ENCODE data around the gene PLAGL2. TPM values are rescaled to one million over a fixed set of nuclear protein-coding genes. Genes with fewer than 3 reads are reported as not detected.

PLAGL2 gene
- total RNA-seq, 1 experiment from 2014 or later = 44.4 TPM

GRCh38 chr20:32179934-32180333 lies 27.6 kb downstream of the PLAGL2 start:
- no peak overlapping the region for H4K91ac ChIP-seq (ENCODE audit: insufficient read length, low read depth, low read length)
- H3K4ac ChIP-seq (ENCODE audit: low read depth, low read length) = no peak overlapping the region
- no peak overlapping the region for H4K8ac ChIP-seq (replicated peaks; ENCODE audit: insufficient read length, low read depth, low read length)
- no peak overlapping the region for H2AFZ ChIP-seq (ENCODE audit: low read length)
- H3K27ac ChIP-seq (ENCODE audit: insufficient read length, low read depth, low read length) = no peak overlapping the region
- H3K79me1 ChIP-seq (ENCODE audit: insufficient read depth, low read depth, low read length, poor library complexity, severe bottlenecking) = no peaks in the 10 kb centered on the region
- no peak overlapping the region for H2BK15ac ChIP-seq (ENCODE audit: low read depth, low read length)
- H3K4me1 Mint-ChIP-seq = 0 out of 4 replicates have a peak, but pooled peaks cover 0 to 2% of the 10 kb centered on the region in 2 experiments
- H3K4me3 Mint-ChIP-seq = no peak overlapping the region
- no peak overlapping the region for H3K23ac ChIP-seq (ENCODE audit: insufficient read length, low read depth, low read length)
- WGBS (ENCODE audit: extremely low coverage, insufficient read length, low lambda C conversion rate) = no CpG with 5 or more reads among the region's 4 CpGs
- no peaks in the 10 kb centered on the region for H3K23me2 ChIP-seq (ENCODE audit: insufficient read length, low read depth, low read length, poor library complexity, severe bottlenecking)
- H2AK5ac ChIP-seq (ENCODE audit: insufficient read length, low read length) = no peak overlapping the region
- no peak overlapping the region for H3K56ac ChIP-seq (ENCODE audit: insufficient read length, low read depth, low read length)
- no peaks in the 10 kb centered on the region for H3K27me3 ChIP-seq (ENCODE audit: insufficient read depth, low read length)
- H2BK5ac ChIP-seq (ENCODE audit: insufficient read length, low read length) = no peak overlapping the region
- DNase-seq = no peak
- no peaks in the 10 kb centered on the region for H3K9me3 ChIP-seq (ENCODE audit: control insufficient read depth, low read depth, low read length)
- peaks cover 6 to 9% of the 10 kb centered on the region in 2 experiments for H3K9me3 Mint-ChIP-seq
- no peak overlapping the region for H3T11ph ChIP-seq (ENCODE audit: low read length)
- H3K4me1 ChIP-seq (ENCODE audit: insufficient read depth, low read length) = no peaks in the 10 kb centered on the region
- TF ChIP-seq CTCF (conservative IDR thresholded peaks at IDR 0.05) = no peak
- no peaks in the 10 kb centered on the region for H4K20me1 ChIP-seq (ENCODE audit: control insufficient read depth, insufficient read depth, insufficient read length)
- H3K36me3 Mint-ChIP-seq (ENCODE audit: insufficient read depth in 1 of 3, low read depth in 3 of 3) = peaks cover 4 to 5% (median 4%) of the 10 kb centered on the region in 3 experiments; a peak in 5 of 7 replicates
- H4K5ac ChIP-seq (ENCODE audit: insufficient read length, low read depth, low read length) = no peak overlapping the region
- H3K27ac Mint-ChIP-seq = no peak overlapping the region
- H2BK20ac ChIP-seq (ENCODE audit: low read depth, low read length, poor library complexity, severe bottlenecking) = no peak overlapping the region
- no peak overlapping the region for H3K9ac ChIP-seq (ENCODE audit: extremely low read depth, insufficient read length, low read length)
- no peak overlapping the region for H3K18ac ChIP-seq (ENCODE audit: insufficient read length, low read depth, low read length)
- H3K27me3 Mint-ChIP-seq (ENCODE audit: low read depth) = no peaks in the 10 kb centered on the region; the same call in 1 of the 2 replicates
- H2BK12ac ChIP-seq (ENCODE audit: insufficient read length, low read depth, low read length) = no peak overlapping the region
- H3K14ac ChIP-seq (ENCODE audit: insufficient read depth, low read length) = no peak overlapping the region
- no peak overlapping the region for H3K4me2 ChIP-seq (ENCODE audit: insufficient read depth, insufficient read length, low read length)
- no peak overlapping the region for H2BK120ac ChIP-seq (ENCODE audit: low read depth, low read length, poor library complexity, severe bottlenecking)
- H3K79me2 ChIP-seq (ENCODE audit: insufficient read depth, low read length) = no peaks in the 10 kb centered on the region

Measured in H9 (cell line).